ENCODE data around the gene DAPP1.

DAPP1 gene

DNA sequence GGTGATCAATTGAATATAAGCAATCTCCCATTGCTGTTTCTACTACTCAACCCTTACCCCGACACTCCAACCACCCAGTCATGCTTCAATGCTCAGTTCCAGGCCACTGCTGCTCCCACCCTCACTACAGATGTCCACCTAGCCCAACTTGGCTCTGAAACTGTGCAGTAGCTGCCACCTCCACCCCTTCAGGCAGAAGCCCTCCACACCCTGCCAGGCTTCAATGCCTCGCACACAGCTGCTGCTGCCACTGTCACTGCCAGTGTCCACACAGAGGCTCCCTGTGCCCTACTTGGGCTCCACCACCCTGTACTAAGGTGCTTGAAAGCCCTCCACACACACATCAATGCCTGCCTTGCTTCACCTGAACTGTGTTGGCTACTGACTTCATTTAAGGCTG is 43.0 kb downstream of the DAPP1 start:
- H3K9ac ChIP-seq (ENCODE audit: low read length) = no peak overlapping the region
- H3K4me3 ChIP-seq (ENCODE audit: low read length) = no peak overlapping the region
- no peak overlapping the region for H3K27ac ChIP-seq (ENCODE audit: low read length)
- H3K36me3 ChIP-seq (ENCODE audit: control insufficient read depth, low read depth, low read length) = no peaks in the 10 kb centered on the region
- no peaks in the 10 kb centered on the region for H3K9me3 ChIP-seq (ENCODE audit: control insufficient read depth, low read depth, low read length)
- H3K4me1 ChIP-seq (ENCODE audit: control insufficient read depth, low read depth, low read length) = no peaks in the 10 kb centered on the region
- no peaks in the 10 kb centered on the region for H3K27me3 ChIP-seq (ENCODE audit: control insufficient read depth, insufficient read depth, low read length)

- Histone ChIP-seq H3K27me3 (ENCODE audit: control insufficient read depth, insufficient read depth, low read length) (no peaks in the 10 kb centered on the region), H3K9ac (ENCODE audit: low read length) (no peak overlapping the region), H3K9me3 (ENCODE audit: control insufficient read depth, low read depth, low read length) (no peaks in the 10 kb centered on the region), H3K4me3 (ENCODE audit: low read length) (no peak overlapping the region), H3K27ac (ENCODE audit: low read length) (no peak overlapping the region), H3K4me1 (ENCODE audit: control insufficient read depth, low read depth, low read length) (no peaks in the 10 kb centered on the region), H3K36me3 (ENCODE audit: control insufficient read depth, low read depth, low read length) (no peaks in the 10 kb centered on the region)
These were observed 43.9 kb downstream of the DAPP1 start for GRCh38 chr4:99860521-99860920.

DNA sequence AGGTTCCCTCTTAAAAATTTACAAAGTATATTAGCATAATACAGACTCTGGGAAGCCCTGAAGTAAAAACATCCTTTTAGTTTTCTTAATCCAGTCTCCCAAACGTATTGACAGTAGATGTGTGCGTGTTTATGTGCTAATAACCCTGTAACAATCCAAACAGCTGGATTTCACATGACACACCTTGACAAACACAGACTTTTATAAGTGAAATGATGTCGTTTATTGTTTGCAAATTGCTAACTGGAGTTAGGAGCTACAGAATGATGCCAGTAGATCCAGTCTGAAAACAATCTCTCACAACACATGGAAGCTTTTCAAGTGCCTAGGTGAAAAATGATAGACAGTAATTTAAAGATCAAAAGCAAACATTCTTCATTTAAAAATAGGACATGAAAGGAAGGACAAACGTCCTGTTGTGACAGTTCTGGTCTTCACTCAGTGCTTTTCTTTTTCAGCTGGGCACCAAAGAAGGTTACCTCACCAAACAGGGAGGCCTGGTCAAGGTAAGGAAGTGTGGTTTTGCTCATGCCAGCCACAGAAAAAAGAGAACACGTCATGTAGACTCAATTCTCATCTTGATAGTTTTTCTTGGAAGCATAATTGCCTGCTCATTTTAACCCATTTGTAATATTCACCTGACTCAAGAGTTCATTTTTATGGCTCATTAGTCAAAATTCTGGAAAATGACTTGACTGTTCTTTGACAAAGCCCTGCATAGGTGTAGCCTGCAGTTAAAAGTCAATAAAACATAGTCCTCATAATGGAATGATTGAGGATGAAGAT is 44.7 kb downstream of the DAPP1 start:
- Histone ChIP-seq H3K4me3 (ENCODE audit: low read length) (no peak overlapping the region), H3K9me3 (ENCODE audit: control insufficient read depth, low read depth, low read length) (no peaks in the 10 kb centered on the region), H3K27ac (ENCODE audit: low read length) (no peak overlapping the region), H3K27me3 (ENCODE audit: control insufficient read depth, insufficient read depth, low read length) (no peaks in the 10 kb centered on the region), H3K4me1 (ENCODE audit: control insufficient read depth, low read depth, low read length) (no peaks in the 10 kb centered on the region), H3K9ac (ENCODE audit: low read length) (no peak overlapping the region), H3K36me3 (ENCODE audit: control insufficient read depth, low read depth, low read length) (no peaks in the 10 kb centered on the region)

DNA sequence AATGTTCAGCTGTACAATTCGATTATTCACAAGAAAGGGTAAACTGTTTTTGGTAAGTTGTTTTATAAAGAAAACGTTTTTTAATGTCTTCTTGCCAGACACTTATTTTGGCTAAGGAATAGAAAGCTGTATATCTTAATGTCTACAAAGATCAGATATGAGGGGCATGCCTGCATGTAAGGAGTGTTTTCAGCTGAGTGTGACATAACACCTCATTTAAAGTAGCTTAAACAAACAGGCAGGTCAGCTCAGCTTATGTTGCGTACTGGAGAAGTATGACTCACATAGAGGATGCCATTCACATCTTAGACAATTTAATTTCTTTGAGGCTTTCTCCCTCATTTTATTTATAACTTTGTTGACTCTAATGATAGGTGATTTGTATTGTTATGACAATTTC is 47.2 kb downstream of the DAPP1 start:
- Histone ChIP-seq H3K27ac (ENCODE audit: low read length) (no peak overlapping the region), H3K4me3 (ENCODE audit: low read length) (no peak overlapping the region), H3K27me3 (ENCODE audit: control insufficient read depth, insufficient read depth, low read length) (no peaks in the 10 kb centered on the region), H3K4me1 (ENCODE audit: control insufficient read depth, low read depth, low read length) (peaks cover 4% of the 10 kb centered on the region), H3K9me3 (ENCODE audit: control insufficient read depth, low read depth, low read length) (no peaks in the 10 kb centered on the region), H3K36me3 (ENCODE audit: control insufficient read depth, low read depth, low read length) (no peaks in the 10 kb centered on the region), H3K9ac (ENCODE audit: low read length) (no peak overlapping the region)

DNA sequence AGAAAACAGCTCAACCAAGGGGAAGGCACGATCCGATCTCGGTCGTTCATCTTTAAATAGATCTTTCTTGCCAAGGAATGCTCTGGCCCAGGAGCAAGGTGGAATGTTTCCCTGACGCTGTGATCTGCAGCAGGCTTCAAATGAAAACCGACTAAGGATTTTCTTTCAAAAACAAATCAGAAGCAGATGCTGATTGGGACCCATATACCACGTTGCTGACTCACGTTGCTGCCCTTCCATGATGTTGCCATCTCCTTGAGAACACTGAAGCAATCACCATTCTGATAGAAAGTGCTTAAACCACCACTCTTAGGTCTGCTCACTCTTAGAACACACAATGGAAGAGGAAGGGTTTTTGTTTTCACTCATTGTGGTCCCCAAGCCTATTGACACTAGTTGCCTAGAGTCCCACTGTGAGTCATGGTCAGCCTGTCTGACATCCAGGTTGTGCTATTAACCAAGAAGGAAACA is 51.5 kb downstream of the DAPP1 start:
- Histone ChIP-seq H3K4me1 (ENCODE audit: control insufficient read depth, low read depth, low read length) (peaks cover 4% of the 10 kb centered on the region), H3K4me3 (ENCODE audit: low read length) (no peak overlapping the region), H3K27me3 (ENCODE audit: control insufficient read depth, insufficient read depth, low read length) (no peaks in the 10 kb centered on the region), H3K9ac (ENCODE audit: low read length) (no peak overlapping the region), H3K27ac (ENCODE audit: low read length) (no peak overlapping the region), H3K9me3 (ENCODE audit: control insufficient read depth, low read depth, low read length) (no peaks in the 10 kb centered on the region), H3K36me3 (ENCODE audit: control insufficient read depth, low read depth, low read length) (no peaks in the 10 kb centered on the region)

- H3K27me3 ChIP-seq (ENCODE audit: control insufficient read depth, insufficient read depth, low read length) = no peaks in the 10 kb centered on the region
- no peak overlapping the region for H3K4me3 ChIP-seq (ENCODE audit: low read length)
- no peak overlapping the region for H3K27ac ChIP-seq (ENCODE audit: low read length)
- H3K9me3 ChIP-seq (ENCODE audit: control insufficient read depth, low read depth, low read length) = no peaks in the 10 kb centered on the region
- H3K9ac ChIP-seq (ENCODE audit: low read length) = no peak overlapping the region
- H3K4me1 ChIP-seq (ENCODE audit: control insufficient read depth, low read depth, low read length) = peaks cover 4% of the 10 kb centered on the region
- H3K36me3 ChIP-seq (ENCODE audit: control insufficient read depth, low read depth, low read length) = no peaks in the 10 kb centered on the region
These were observed 55.9 kb downstream of the DAPP1 start for GRCh38 chr4:99872570-99872969.

DNA sequence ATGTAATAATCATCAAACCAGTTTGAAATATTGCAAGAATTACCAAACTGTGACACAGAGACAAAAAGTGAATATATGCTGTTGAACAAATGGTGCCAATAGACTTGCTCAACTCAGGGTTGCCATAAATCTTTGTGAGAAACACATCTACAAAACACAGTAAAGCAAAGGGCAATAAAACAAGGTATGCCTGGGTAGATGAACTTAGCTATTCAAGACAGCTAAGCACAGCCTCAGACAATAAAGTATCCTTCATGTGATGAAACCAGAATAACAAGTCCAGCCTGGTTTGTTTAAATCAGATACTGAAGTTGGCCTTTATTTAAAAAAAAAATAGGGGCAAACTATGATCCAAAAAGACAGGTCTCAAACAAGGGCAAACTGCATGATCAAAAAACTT is 58.4 kb downstream of the DAPP1 start:
- H3K9ac ChIP-seq (ENCODE audit: low read length) = no peak overlapping the region
- H3K27me3 ChIP-seq (ENCODE audit: control insufficient read depth, insufficient read depth, low read length) = no peaks in the 10 kb centered on the region
- H3K27ac ChIP-seq (ENCODE audit: low read length) = no peak overlapping the region
- no peak overlapping the region for H3K4me3 ChIP-seq (ENCODE audit: low read length)
- no peaks in the 10 kb centered on the region for H3K4me1 ChIP-seq (ENCODE audit: control insufficient read depth, low read depth, low read length)
- H3K36me3 ChIP-seq (ENCODE audit: control insufficient read depth, low read depth, low read length) = peaks cover 8% of the 10 kb centered on the region
- H3K9me3 ChIP-seq (ENCODE audit: control insufficient read depth, low read depth, low read length) = no peaks in the 10 kb centered on the region

GRCh38 chr4:99876946-99877345 is 60.3 kb downstream of the DAPP1 start:
- Histone ChIP-seq H3K27me3 (ENCODE audit: control insufficient read depth, insufficient read depth, low read length) (no peaks in the 10 kb centered on the region), H3K36me3 (ENCODE audit: control insufficient read depth, low read depth, low read length) (peaks cover 23% of the 10 kb centered on the region), H3K27ac (ENCODE audit: low read length) (no peak overlapping the region), H3K9me3 (ENCODE audit: control insufficient read depth, low read depth, low read length) (no peaks in the 10 kb centered on the region), H3K4me3 (ENCODE audit: low read length) (no peak overlapping the region), H3K9ac (ENCODE audit: low read length) (no peak overlapping the region), H3K4me1 (ENCODE audit: control insufficient read depth, low read depth, low read length) (no peaks in the 10 kb centered on the region)

- Histone ChIP-seq H3K27ac (ENCODE audit: low read length) (no peak overlapping the region), H3K36me3 (ENCODE audit: control insufficient read depth, low read depth, low read length) (peaks cover 23% of the 10 kb centered on the region), H3K27me3 (ENCODE audit: control insufficient read depth, insufficient read depth, low read length) (no peaks in the 10 kb centered on the region), H3K4me3 (ENCODE audit: low read length) (no peak overlapping the region), H3K9ac (ENCODE audit: low read length) (no peak overlapping the region), H3K4me1 (ENCODE audit: control insufficient read depth, low read depth, low read length) (no peaks in the 10 kb centered on the region), H3K9me3 (ENCODE audit: control insufficient read depth, low read depth, low read length) (no peaks in the 10 kb centered on the region)
These were observed 62.0 kb downstream of the DAPP1 start for GRCh38 chr4:99878604-99879003.

- H3K4me1 ChIP-seq (ENCODE audit: control insufficient read depth, low read depth, low read length) = no peaks in the 10 kb centered on the region
- H3K27me3 ChIP-seq (ENCODE audit: control insufficient read depth, insufficient read depth, low read length) = no peaks in the 10 kb centered on the region
- H3K9me3 ChIP-seq (ENCODE audit: control insufficient read depth, low read depth, low read length) = no peaks in the 10 kb centered on the region
- no peak overlapping the region for H3K9ac ChIP-seq (ENCODE audit: low read length)
- no peak overlapping the region for H3K4me3 ChIP-seq (ENCODE audit: low read length)
- H3K27ac ChIP-seq (ENCODE audit: low read length) = no peak overlapping the region
- peaks cover 23% of the 10 kb centered on the region for H3K36me3 ChIP-seq (ENCODE audit: control insufficient read depth, low read depth, low read length)
These were observed 62.8 kb downstream of the DAPP1 start for GRCh38 chr4:99879458-99879857.

DNA sequence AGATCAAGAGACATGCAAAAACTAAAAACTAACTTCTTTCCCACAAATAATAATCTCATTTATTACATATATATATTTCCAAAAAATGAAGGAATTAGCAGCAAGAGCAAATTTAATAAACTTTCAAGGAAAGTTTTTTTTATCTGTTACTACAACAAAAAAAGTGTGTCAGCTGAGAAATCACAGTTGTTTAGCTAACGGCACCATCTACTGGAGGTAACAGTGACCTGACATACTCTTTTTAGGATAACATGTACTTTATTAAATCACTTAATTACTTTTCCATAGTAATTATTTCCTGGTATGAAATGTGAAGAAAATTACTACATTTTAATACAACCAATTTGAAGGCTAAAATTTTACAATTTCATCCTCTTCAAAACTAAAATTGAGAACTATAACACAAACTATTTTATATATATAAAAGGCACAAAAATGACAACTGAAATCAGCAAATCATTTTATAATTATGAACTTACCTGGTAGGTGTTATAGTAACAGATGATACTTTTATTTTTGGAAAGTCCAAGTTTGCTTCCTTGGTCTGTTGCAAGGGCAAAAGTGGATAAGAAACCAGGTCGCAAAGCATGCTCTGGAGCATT is 68.5 kb downstream of the DAPP1 start:
- H3K36me3 ChIP-seq (ENCODE audit: control insufficient read depth, low read depth, low read length) = peaks cover 15% of the 10 kb centered on the region

GRCh38 chr4:99885687-99886086 is 69.1 kb downstream of the DAPP1 start:
- Histone ChIP-seq H3K27me3 (ENCODE audit: control insufficient read depth, insufficient read depth, low read length) (no peaks in the 10 kb centered on the region), H3K9ac (ENCODE audit: low read length) (no peak overlapping the region), H3K36me3 (ENCODE audit: control insufficient read depth, low read depth, low read length) (peaks cover 10% of the 10 kb centered on the region), H3K9me3 (ENCODE audit: control insufficient read depth, low read depth, low read length) (no peaks in the 10 kb centered on the region), H3K27ac (ENCODE audit: low read length) (no peak overlapping the region), H3K4me1 (ENCODE audit: control insufficient read depth, low read depth, low read length) (no peaks in the 10 kb centered on the region), H3K4me3 (ENCODE audit: low read length) (no peak overlapping the region)

More for the DNA sequence above, 68.5 kb downstream of the DAPP1 start:
- no peak overlapping the region for H3K4me3 ChIP-seq (ENCODE audit: low read length)
- H3K9ac ChIP-seq (ENCODE audit: low read length) = no peak overlapping the region
- no peaks in the 10 kb centered on the region for H3K9me3 ChIP-seq (ENCODE audit: control insufficient read depth, low read depth, low read length)
- no peak overlapping the region for H3K27ac ChIP-seq (ENCODE audit: low read length)
- no peaks in the 10 kb centered on the region for H3K4me1 ChIP-seq (ENCODE audit: control insufficient read depth, low read depth, low read length)
- no peaks in the 10 kb centered on the region for H3K27me3 ChIP-seq (ENCODE audit: control insufficient read depth, insufficient read depth, low read length)

All from iPS-18a (cell line).